ENCODE data around the gene AMBP. TPM values are rescaled to one million over a fixed set of nuclear protein-coding genes. Genes with fewer than 3 reads are reported as not detected.
A peak's percentile ranks its signal among the peaks of the same experiment; 100 is the strongest.

The AMBP gene
- total RNA-seq, 1 donor from 2014 or later: not detected

GRCh38 chr9:114096866-114097612 lies 18.9 kb upstream of the AMBP start:
- Histone ChIP-seq H3K4me2 (no peak overlapping the region), H3K27me3 (peaks cover 61% of the 10 kb centered on the region), H3K79me2 (ENCODE audit: low read depth) (no peaks in the 10 kb centered on the region), H4K20me1 (ENCODE audit: low read depth) (no peaks in the 10 kb centered on the region), H3F3A (ENCODE audit: low read depth) (peaks cover 10% of the 10 kb centered on the region), H3K4me1 (peaks cover 11% of the 10 kb centered on the region), H3K27ac (no peak overlapping the region), H3K9me3 (ENCODE audit: low read depth) (no peaks in the 10 kb centered on the region), H3K9ac (no peak overlapping the region), H3K36me3 (no peaks in the 10 kb centered on the region), H2AFZ (replicated peaks) (no peak overlapping the region), H3K4me3 (no peak overlapping the region)
- TF ChIP-seq EZH2phosphoT487 (IDR thresholded peaks at IDR 0.05): no peak
- TF ChIP-seq CTCF (IDR thresholded peaks at IDR 0.05): no peak
- TF ChIP-seq EZH2 (IDR thresholded peaks at IDR 0.05): no peak
- DNase-seq (ENCODE audit: low spot score): no peak
- H3K36me3 Mint-ChIP-seq: peaks cover 4% of the 10 kb centered on the region
- H3K4me1 Mint-ChIP-seq: peaks cover 13% of the 10 kb centered on the region
- no peak overlapping the region for H3K27ac Mint-ChIP-seq
- peak overlapping the region; percentile 79 for H3K4me3 Mint-ChIP-seq
- peaks cover 7% of the 10 kb centered on the region for H3K9me3 Mint-ChIP-seq
- peaks cover 33% of the 10 kb centered on the region for H3K27me3 Mint-ChIP-seq (ENCODE audit: insufficient read depth, low read depth)

- Histone ChIP-seq H3K27me3 (peaks cover 56% of the 10 kb centered on the region), H3K4me3 (no peak overlapping the region), H3K9me3 (ENCODE audit: low read depth) (no peaks in the 10 kb centered on the region), H3K27ac (no peak overlapping the region), H3K9ac (no peak overlapping the region), H3K4me2 (no peak overlapping the region), H3K79me2 (ENCODE audit: low read depth) (no peaks in the 10 kb centered on the region), H3K36me3 (no peaks in the 10 kb centered on the region), H4K20me1 (ENCODE audit: low read depth) (no peaks in the 10 kb centered on the region), H3K4me1 (peaks cover 11% of the 10 kb centered on the region), H2AFZ (replicated peaks) (no peak overlapping the region), H3F3A (ENCODE audit: low read depth) (peaks cover 10% of the 10 kb centered on the region)
- DNase-seq (ENCODE audit: low spot score): peak; percentile 52
- Mint-ChIP-seq H3K27me3 (ENCODE audit: insufficient read depth, low read depth) (peaks cover 31% of the 10 kb centered on the region), H3K36me3 (peaks cover 2% of the 10 kb centered on the region), H3K4me3 (peak overlapping the region; percentile 41), H3K9me3 (no peaks in the 10 kb centered on the region), H3K4me1 (peaks cover 13% of the 10 kb centered on the region), H3K27ac (no peak overlapping the region)
- TF ChIP-seq EZH2 (IDR thresholded peaks at IDR 0.05) (no peak), CTCF (IDR thresholded peaks at IDR 0.05) (peak; percentile 55), EZH2phosphoT487 (IDR thresholded peaks at IDR 0.05) (no peak)
These were observed 18.0 kb upstream of the AMBP start for GRCh38 chr9:114096041-114096511.

GRCh38 chr9:114094971-114095370 lies 16.9 kb upstream of the AMBP start:
- no peak overlapping the region for H3K27ac ChIP-seq
- no peak overlapping the region for H3K4me2 ChIP-seq
- no peak for DNase-seq (ENCODE audit: low spot score)
- peaks cover 9% of the 10 kb centered on the region for H3K4me1 Mint-ChIP-seq
- no peak for TF ChIP-seq EZH2phosphoT487 (IDR thresholded peaks at IDR 0.05)
- TF ChIP-seq CTCF (IDR thresholded peaks at IDR 0.05): no peak
- TF ChIP-seq EZH2 (IDR thresholded peaks at IDR 0.05): no peak
- H4K20me1 ChIP-seq (ENCODE audit: low read depth): no peaks in the 10 kb centered on the region
- peaks cover 45% of the 10 kb centered on the region for H3K27me3 ChIP-seq
- no peaks in the 10 kb centered on the region for H3K79me2 ChIP-seq (ENCODE audit: low read depth)
- H3K4me3 ChIP-seq: no peak overlapping the region
- no peaks in the 10 kb centered on the region for H3K9me3 Mint-ChIP-seq
- H3K27ac Mint-ChIP-seq: no peak overlapping the region
- H3K27me3 Mint-ChIP-seq (ENCODE audit: insufficient read depth, low read depth): peaks cover 31% of the 10 kb centered on the region
- H3K9ac ChIP-seq: no peak overlapping the region
- H3K36me3 Mint-ChIP-seq: peaks cover 2% of the 10 kb centered on the region
- no peaks in the 10 kb centered on the region for H3K9me3 ChIP-seq (ENCODE audit: low read depth)
- H2AFZ ChIP-seq (replicated peaks): no peak overlapping the region
- H3F3A ChIP-seq (ENCODE audit: low read depth): peaks cover 10% of the 10 kb centered on the region
- H3K4me1 ChIP-seq: peaks cover 11% of the 10 kb centered on the region
- H3K4me3 Mint-ChIP-seq: no peak overlapping the region
- H3K36me3 ChIP-seq: no peaks in the 10 kb centered on the region

All from neural progenitor cell (in vitro differentiated cells).